Measurements from ENCODE around the gene SHMT2.
A peak's percentile ranks its signal among the peaks of the same experiment; 100 is the strongest.

Gene SHMT2

DNA sequence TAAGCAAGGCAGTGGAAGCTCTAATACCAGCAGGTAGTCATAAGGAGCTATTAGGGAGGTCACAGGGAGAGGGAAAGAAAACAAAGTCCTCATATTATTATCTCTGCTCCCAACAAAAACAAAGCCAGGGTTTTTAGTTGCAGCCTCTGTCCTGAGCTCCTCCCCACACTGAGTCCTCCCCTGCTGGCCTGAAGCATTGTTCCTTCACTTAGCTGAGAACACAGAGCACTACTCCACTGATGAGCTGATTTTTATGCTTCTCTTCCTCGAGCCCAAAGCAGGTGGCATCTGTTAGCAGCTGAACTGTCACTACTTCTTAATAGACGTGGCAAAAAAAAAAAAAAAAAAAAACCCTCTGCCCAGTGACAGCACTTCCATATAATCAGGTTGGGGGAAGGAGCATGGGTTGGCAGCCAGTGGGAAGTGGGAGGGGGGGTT is 31.9 kb downstream of the SHMT2 start:
- DNase-seq, result no peak
- no peaks in the 10 kb centered on the region for H3K9me3 ChIP-seq (ENCODE audit: severe bottlenecking)
- H3K27ac ChIP-seq, result peak overlapping the region; percentile 52
- no peaks in the 10 kb centered on the region for H3K27me3 ChIP-seq (ENCODE audit: insufficient read depth, low read depth, severe bottlenecking)
- peaks cover 30% of the 10 kb centered on the region for H3K36me3 ChIP-seq
- no peak overlapping the region for H3K4me3 ChIP-seq (ENCODE audit: low read depth, low read length)
- TF ChIP-seq CTCF (IDR thresholded peaks at IDR 0.05; ENCODE audit: low read depth, low read length), result no peak

DNA sequence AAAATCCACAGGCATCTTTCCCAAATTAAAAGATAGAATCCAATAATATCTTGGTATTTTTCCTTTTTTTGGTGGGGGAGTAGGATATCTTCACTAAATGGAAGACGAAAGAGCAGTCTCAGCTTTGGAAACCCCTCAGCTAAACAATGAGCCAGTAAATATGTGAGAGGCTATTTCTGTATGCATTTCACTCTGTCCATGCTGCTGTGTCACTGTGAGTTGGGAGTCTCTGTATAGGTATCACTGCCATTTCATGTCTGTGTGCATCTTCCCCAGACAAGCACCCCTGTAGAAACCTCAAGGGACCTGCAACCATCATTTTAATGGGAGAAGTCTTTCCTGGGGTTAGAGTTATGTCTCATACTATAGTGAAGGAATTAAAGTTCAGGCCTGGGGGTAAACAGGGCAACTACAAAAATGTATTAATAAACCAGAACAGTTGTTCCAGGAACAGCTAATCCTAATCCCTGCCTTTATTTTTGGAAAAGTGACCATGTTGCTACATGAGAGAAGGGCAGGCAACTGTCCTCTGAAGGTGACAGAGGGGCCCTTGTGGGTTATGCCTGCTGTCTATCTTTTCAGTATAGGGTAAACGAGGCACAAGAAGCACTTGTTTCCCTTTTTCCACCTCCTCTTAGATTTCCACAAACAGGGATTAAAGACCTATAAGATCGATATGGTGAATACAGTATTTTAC is 32.8 kb downstream of the SHMT2 start:
- TF ChIP-seq CTCF (IDR thresholded peaks at IDR 0.05; ENCODE audit: low read depth, low read length), result no peak
- no peak for DNase-seq

GRCh38 chr12:57263096-57263495 is 33.6 kb downstream of the SHMT2 start:
- no peak for DNase-seq
- Histone ChIP-seq H3K4me3 (ENCODE audit: low read depth, low read length) (no peak overlapping the region), H3K27me3 (ENCODE audit: insufficient read depth, low read depth, severe bottlenecking) (no peaks in the 10 kb centered on the region), H3K9me3 (ENCODE audit: severe bottlenecking) (no peaks in the 10 kb centered on the region), H3K36me3 (peaks cover 30% of the 10 kb centered on the region), H3K27ac (peak overlapping the region; percentile 32; the same call in 1 of the 2 replicates)
- TF ChIP-seq CTCF (IDR thresholded peaks at IDR 0.05; ENCODE audit: low read depth, low read length), result no peak

More for the DNA sequence above, 32.8 kb downstream of the SHMT2 start:
- H3K36me3 ChIP-seq, result peaks cover 35% of the 10 kb centered on the region
- no peak overlapping the region for H3K4me3 ChIP-seq (ENCODE audit: low read depth, low read length)
- H3K27ac ChIP-seq, result peak overlapping the region; percentile 36
- H3K27me3 ChIP-seq (ENCODE audit: insufficient read depth, low read depth, severe bottlenecking), result no peaks in the 10 kb centered on the region
- no peaks in the 10 kb centered on the region for H3K9me3 ChIP-seq (ENCODE audit: severe bottlenecking)

GRCh38 chr12:57266681-57267080 is 37.2 kb downstream of the SHMT2 start:
- TF ChIP-seq CTCF (IDR thresholded peaks at IDR 0.05; ENCODE audit: low read depth, low read length), result no peak
- H3K4me3 ChIP-seq (ENCODE audit: low read depth, low read length), result no peak overlapping the region
- no peaks in the 10 kb centered on the region for H3K27me3 ChIP-seq (ENCODE audit: insufficient read depth, low read depth, severe bottlenecking)
- H3K9me3 ChIP-seq (ENCODE audit: severe bottlenecking), result no peaks in the 10 kb centered on the region
- H3K27ac ChIP-seq, result no peak overlapping the region
- DNase-seq, result no peak
- peaks cover 34% of the 10 kb centered on the region for H3K36me3 ChIP-seq

- TF ChIP-seq CTCF (IDR thresholded peaks at IDR 0.05; ENCODE audit: low read depth, low read length), result no peak
- H3K4me3 ChIP-seq (ENCODE audit: low read depth, low read length), result no peak overlapping the region
- DNase-seq, result no peak
- no peaks in the 10 kb centered on the region for H3K9me3 ChIP-seq (ENCODE audit: severe bottlenecking)
- H3K27ac ChIP-seq, result no peak overlapping the region
- H3K36me3 ChIP-seq, result peaks cover 37% of the 10 kb centered on the region
- no peaks in the 10 kb centered on the region for H3K27me3 ChIP-seq (ENCODE audit: insufficient read depth, low read depth, severe bottlenecking)
Measured at GRCh38 chr12:57268264-57268663, 38.8 kb downstream of the SHMT2 start.
